GM23338 (cell line): ENCODE results near the gene SURF1.

Source experiments
- CREB1 ChIP-seq: fragments of 250-450 bp; sonication (Bioruptor Pico); IDR thresholded peaks from 2 replicates; pipeline ENCODE4 v1.5.0; 2020; ENCODE audit warnings: low read depth, mild to moderate bottlenecking, moderate library complexity
- CTCF ChIP-seq, 2 experiments: fragments of 200-600 bp in 1 of 2; sonication (generic) in 1 of 2; conservative IDR thresholded peaks; 2 replicates each; pipeline versions ENCODE4 v1.5.1 to v1.6.1; 2016 to 2017; ENCODE audit warnings: antibody characterized with exemption in 2 of 2, low read depth in 2 of 2, mild to moderate bottlenecking in 2 of 2, moderate library complexity in 1 of 2
- EZH2 ChIP-seq: fragments of 200-600 bp; sonication (generic); IDR thresholded peaks from one replicate; pipeline ENCODE4 v1.8.0; 2017; ENCODE audit warnings: antibody characterized with exemption, mild to moderate bottlenecking, low read depth; ENCODE audit not compliant: unreplicated experiment

- TF ChIP-seq CTCF (conservative IDR thresholded peaks at IDR 0.05; ENCODE audit: low read depth in 2 of 2): no peak
- TF ChIP-seq CREB1: no peak
- no peak for TF ChIP-seq EZH2
These were observed 8.1 kb downstream of the SURF1 start, which contains the start of the genes MED22 and RPL7A for GRCh38 chr9:133347985-133348717.
